Measurements from ENCODE around the gene IL9R. TPM values are rescaled to one million over a fixed set of nuclear protein-coding genes. Genes with fewer than 3 reads are reported as not detected.

The IL9R gene, protein sequence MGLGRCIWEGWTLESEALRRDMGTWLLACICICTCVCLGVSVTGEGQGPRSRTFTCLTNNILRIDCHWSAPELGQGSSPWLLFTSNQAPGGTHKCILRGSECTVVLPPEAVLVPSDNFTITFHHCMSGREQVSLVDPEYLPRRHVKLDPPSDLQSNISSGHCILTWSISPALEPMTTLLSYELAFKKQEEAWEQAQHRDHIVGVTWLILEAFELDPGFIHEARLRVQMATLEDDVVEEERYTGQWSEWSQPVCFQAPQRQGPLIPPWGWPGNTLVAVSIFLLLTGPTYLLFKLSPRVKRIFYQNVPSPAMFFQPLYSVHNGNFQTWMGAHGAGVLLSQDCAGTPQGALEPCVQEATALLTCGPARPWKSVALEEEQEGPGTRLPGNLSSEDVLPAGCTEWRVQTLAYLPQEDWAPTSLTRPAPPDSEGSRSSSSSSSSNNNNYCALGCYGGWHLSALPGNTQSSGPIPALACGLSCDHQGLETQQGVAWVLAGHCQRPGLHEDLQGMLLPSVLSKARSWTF
- 0.63 and 4.1 TPM in 2 replicates for total RNA-seq (2011; cell fraction: chromatin; rRNA removed; ENCODE audit: low replicate concordance)
- 2.8 and 3.0 TPM in 2 replicates for total RNA-seq (2011; cell fraction: nucleolus; rRNA removed)
- total RNA-seq (2011; cell fraction: nucleoplasm; rRNA removed): 1.5 and 2.3 TPM in 2 replicates
- total RNA-seq (2014; rRNA removed) (1.9 and 2.7 TPM in 2 replicates), total RNA-seq (2014; rRNA removed; fragmentation: Illumina TruSeq; extraction: Trizol) (0.99 and 1.5 TPM in 2 replicates), total RNA-seq (2015; rRNA removed; fragmentation: Illumina TruSeq; extraction: Trizol) (1.0 and 1.1 TPM in 2 replicates), total RNA-seq (2021) (2.2 and 2.7 TPM in 2 replicates), polyA plus RNA-seq (2011; rRNA removed) (0.76 and 1.6 TPM in 2 replicates), polyA plus RNA-seq (2014; fragmentation: Illumina TruSeq; extraction: Trizol) (1.5 and 2.6 TPM in 2 replicates), polyA plus RNA-seq (2014; fragmentation: Nextera tagmentation; extraction: Ambion mirVana) (1 to 10 TPM in 1 of 2 experiments, under 1 TPM in 1; 0.58 to 2.1 TPM), polyA plus RNA-seq (2014; rRNA removed) (1.6 and 2.2 TPM in 2 replicates), polyA minus RNA-seq (2011; rRNA and poly(A)+ RNA removed) (0.42 and 1.3 TPM in 2 replicates), Bru-seq, nascent RNA (percentile 31 among the genes with signal in this experiment), BruChase-seq, experiment 1, labeled RNA remaining after a 2-hour chase (percentile 28 among the genes with signal in this experiment), BruChase-seq, experiment 2, labeled RNA remaining after a 6-hour chase (percentile 21 among the genes with signal in this experiment)
- 1.0 and 2.6 TPM in 2 replicates for polyA plus RNA-seq (2011; cell fraction: cytosol; rRNA removed)
- 1.1 and 3.4 TPM in 2 replicates for polyA plus RNA-seq (2011; cell fraction: nucleus; rRNA removed)
- 5.1 and 5.7 TPM in 2 replicates for polyA plus RNA-seq (2012)
- polyA minus RNA-seq (2011; cell fraction: cytosol; rRNA and poly(A)+ RNA removed): 0.64 and 1.8 TPM in 2 replicates
- polyA minus RNA-seq (2011; cell fraction: nucleus; rRNA and poly(A)+ RNA removed): 0.54 and 0.67 TPM in 2 replicates
- long read RNA-seq, experiment 1, partial matches to known transcripts: 0 of 1 reads
- long read RNA-seq, experiment 1, other reads (novel, unspliced or antisense): 1 of 1 reads
- long read RNA-seq, experiment 2: 0 reads
- long read RNA-seq, experiment 3: 0 reads

DNA sequence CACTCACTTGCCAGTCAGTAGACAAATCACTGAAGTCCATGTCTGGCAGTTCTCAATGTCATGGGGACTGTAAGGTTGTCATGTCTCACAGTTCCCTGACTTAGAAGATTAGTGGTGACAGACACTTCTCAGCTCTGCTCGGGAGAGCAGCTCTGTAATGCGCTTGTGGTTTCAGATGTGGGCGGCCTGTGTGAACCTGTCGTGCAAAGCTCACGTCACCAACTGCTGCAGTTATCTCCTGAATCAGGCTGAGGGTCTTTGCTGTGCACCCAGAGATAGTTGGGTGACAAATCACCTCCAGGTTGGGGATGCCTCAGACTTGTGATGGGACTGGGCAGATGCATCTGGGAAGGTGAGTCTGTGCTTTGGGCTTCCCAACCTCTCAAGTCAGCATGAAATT lies at the start of gene IL9R:
Gene IL9R (plus strand): TSS at position 261 of the 400 bp plus-strand sequence. CDS start 64 bp downstream, at position 325.
- BruUV-seq (replicated peaks): no TSS peak
- Histone ChIP-seq H3K4me1 (replicated peaks in 1 of 2; ENCODE audit: control insufficient read depth in 2 of 2, insufficient read depth in 2 of 2, low read length in 2 of 2) (peaks cover 21 to 34% of the 10 kb centered on the region in 2 experiments), H3K4me3 (no peak within 1 kb of the TSS), H3K9me3 (replicated peaks; ENCODE audit: control insufficient read depth, insufficient read depth, low read depth, low read length) (no peaks in the 10 kb centered on the region), H2AFZ (ENCODE audit: low read depth, low read length) (peak within 1 kb of the TSS; percentile 67; the same call in 1 of the 2 replicates), H3K9ac (ENCODE audit: insufficient read depth in 1 of 2, low read depth in 2 of 2, low read length in 2 of 2) (peak within 1 kb of the TSS in 1 of 2 experiments; percentile 26; a peak in 1 of 4 replicates), H4K20me1 (replicated peaks; ENCODE audit: control insufficient read depth, insufficient read depth, low read length) (no peaks in the 10 kb centered on the region), H3K36me3 (ENCODE audit: control insufficient read depth, insufficient read depth, low read length) (no peaks in the 10 kb centered on the region), H3K9me1 (ENCODE audit: control insufficient read depth, insufficient read depth, low read length) (no peaks in the 10 kb centered on the region), H3K4me2 (ENCODE audit: insufficient read depth, low read length) (peak within 1 kb of the TSS; percentile 41), H3K79me2 (ENCODE audit: control insufficient read depth, insufficient read depth, low read length) (no peaks in the 10 kb centered on the region; the same call in 2 of the 3 replicates), H3K27me3 (ENCODE audit: control insufficient read depth in 2 of 2, insufficient read depth in 2 of 2, low read length in 2 of 2) (no peaks in the 10 kb centered on the region), H3K27ac (ENCODE audit: extremely low read depth, low read depth, low read length) (peak within 1 kb of the TSS; percentile 53; the same call in 1 of the 3 replicates)
- ChIA-PET POLR2A (no interaction called here), CTCF (ENCODE audit: low intra/inter-chr PET ratio) (no interaction called here)
- WGBS (ENCODE audit: insufficient coverage, low coverage, missing lambda C conversion rate): 0% methylated on average over 5 of the region's 5 CpGs
- FAIRE-seq: peak; percentile 86
- intact Hi-C loops (cut with micrococcal nuclease) (no loop called here), in situ Hi-C loops (cut with MboI) (no loop called here)
- ATAC-seq: peak; percentile 71
- DNase-seq (ENCODE audit: extremely low read depth in 1 of 4, low spot score in 3 of 4): peak; percentile 16 to 75 (median 30)
- TF ChIP-seq, protein P1, sequence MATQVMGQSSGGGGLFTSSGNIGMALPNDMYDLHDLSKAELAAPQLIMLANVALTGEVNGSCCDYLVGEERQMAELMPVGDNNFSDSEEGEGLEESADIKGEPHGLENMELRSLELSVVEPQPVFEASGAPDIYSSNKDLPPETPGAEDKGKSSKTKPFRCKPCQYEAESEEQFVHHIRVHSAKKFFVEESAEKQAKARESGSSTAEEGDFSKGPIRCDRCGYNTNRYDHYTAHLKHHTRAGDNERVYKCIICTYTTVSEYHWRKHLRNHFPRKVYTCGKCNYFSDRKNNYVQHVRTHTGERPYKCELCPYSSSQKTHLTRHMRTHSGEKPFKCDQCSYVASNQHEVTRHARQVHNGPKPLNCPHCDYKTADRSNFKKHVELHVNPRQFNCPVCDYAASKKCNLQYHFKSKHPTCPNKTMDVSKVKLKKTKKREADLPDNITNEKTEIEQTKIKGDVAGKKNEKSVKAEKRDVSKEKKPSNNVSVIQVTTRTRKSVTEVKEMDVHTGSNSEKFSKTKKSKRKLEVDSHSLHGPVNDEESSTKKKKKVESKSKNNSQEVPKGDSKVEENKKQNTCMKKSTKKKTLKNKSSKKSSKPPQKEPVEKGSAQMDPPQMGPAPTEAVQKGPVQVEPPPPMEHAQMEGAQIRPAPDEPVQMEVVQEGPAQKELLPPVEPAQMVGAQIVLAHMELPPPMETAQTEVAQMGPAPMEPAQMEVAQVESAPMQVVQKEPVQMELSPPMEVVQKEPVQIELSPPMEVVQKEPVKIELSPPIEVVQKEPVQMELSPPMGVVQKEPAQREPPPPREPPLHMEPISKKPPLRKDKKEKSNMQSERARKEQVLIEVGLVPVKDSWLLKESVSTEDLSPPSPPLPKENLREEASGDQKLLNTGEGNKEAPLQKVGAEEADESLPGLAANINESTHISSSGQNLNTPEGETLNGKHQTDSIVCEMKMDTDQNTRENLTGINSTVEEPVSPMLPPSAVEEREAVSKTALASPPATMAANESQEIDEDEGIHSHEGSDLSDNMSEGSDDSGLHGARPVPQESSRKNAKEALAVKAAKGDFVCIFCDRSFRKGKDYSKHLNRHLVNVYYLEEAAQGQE (IDR thresholded peaks at IDR 0.05; ENCODE audit: borderline replicate concordance): no peak
- TF ChIP-seq, protein P1 (CRISPR knock-in tag; IDR thresholded peaks at IDR 0.05; ENCODE audit: low read depth): no peak
- TF ChIP-seq OTX1 (CRISPR knock-in tag; IDR thresholded peaks at IDR 0.05) (no peak), ZNF140 (CRISPR knock-in tag; IDR thresholded peaks at IDR 0.05) (no peak), ZNF12 (CRISPR knock-in tag; IDR thresholded peaks at IDR 0.05) (no peak), ZNF780A (CRISPR knock-in tag; IDR thresholded peaks at IDR 0.05) (no peak)
- TF ChIP-seq, protein P2, sequence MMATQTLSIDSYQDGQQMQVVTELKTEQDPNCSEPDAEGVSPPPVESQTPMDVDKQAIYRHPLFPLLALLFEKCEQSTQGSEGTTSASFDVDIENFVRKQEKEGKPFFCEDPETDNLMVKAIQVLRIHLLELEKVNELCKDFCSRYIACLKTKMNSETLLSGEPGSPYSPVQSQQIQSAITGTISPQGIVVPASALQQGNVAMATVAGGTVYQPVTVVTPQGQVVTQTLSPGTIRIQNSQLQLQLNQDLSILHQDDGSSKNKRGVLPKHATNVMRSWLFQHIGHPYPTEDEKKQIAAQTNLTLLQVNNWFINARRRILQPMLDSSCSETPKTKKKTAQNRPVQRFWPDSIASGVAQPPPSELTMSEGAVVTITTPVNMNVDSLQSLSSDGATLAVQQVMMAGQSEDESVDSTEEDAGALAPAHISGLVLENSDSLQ (IDR thresholded peaks at IDR 0.05): peak; percentile 87
